ELF-1 (cell line): ENCODE measurements around the gene NDUFV1.

Experiments used
- DNase-seq: peaks from one replicate; pipeline ENCODE4 v3.0.0-alpha.2; 2016; ENCODE audit warnings: low read depth, low spot score

Gene NDUFV1

DNA sequence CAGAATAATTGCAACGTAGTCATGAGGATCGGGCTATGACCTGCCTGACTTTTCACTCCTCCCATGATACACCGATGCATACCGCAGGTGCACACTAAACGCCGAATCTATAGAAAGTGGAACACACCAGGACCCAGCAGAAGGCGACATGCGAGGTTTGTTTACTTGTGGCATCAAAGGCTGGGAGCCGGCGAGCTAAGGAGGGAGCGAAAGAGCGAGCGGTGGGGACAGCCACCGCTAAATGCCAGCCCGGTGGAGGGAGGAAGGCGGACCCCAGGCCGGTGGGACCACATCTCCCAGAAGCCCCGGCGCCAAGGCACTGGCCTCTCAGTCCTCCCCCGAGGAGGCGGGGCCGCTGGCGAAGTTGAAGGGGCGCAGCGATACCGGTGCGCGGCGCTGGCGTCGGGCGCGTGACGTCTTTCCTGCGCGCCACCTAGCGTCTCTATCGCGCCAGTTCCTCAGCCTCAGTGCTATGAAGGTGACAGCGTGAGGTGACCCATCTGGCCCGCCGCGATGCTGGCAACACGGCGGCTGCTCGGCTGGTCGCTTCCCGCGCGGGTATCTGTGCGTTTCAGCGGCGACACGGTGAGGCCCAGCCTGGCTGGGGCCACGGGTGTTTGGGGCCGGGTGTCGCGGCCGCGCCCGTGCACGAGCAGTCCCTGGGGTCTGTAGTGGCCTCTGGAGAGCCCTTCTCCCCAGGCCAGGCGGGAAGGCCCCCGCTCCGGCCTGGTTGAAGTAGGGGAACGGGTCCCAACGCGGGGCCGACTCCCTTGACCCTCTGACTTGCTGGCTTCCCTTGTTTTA lies at the start of gene NDUFV1:
TSS of gene NDUFV1 (plus strand) at position 445 of the 804 bp plus-strand sequence. CDS start at position 514, 69 bp downstream.
- peak; percentile 98 for DNase-seq

DNA sequence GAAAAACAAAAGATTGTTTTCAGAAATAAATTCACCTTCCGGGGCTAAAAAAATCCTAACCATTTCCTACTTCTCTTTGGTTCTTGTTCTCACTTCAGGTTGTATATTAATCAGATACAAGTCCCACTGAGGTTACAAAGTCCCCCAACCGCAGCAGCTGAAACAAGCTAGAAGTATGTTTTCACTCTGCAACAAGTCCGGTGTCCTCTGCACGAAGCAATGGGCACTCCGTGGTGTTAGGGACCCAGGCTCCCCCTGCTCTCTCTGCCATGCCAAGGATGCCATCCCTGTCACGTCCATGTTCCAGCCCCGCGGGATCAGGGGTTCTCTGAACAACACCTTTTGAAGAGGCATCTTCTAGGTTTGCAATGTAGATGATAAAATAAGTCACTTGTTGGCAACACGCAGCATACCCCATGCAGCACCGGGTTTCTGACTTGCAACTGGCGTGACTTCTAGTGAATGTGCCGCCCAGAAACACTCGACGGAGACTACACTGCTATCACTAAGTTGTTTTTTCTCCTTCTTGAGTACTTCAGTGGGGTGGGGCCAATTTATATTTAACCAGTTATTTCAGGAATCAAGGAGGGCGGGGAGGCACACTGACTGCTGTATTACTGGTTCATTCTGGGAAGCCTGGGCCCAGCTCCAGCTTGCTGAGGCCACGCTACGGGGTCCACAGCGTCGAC lies 48.5 kb upstream of the NDUFV1 start:
- no peak for DNase-seq

DNA sequence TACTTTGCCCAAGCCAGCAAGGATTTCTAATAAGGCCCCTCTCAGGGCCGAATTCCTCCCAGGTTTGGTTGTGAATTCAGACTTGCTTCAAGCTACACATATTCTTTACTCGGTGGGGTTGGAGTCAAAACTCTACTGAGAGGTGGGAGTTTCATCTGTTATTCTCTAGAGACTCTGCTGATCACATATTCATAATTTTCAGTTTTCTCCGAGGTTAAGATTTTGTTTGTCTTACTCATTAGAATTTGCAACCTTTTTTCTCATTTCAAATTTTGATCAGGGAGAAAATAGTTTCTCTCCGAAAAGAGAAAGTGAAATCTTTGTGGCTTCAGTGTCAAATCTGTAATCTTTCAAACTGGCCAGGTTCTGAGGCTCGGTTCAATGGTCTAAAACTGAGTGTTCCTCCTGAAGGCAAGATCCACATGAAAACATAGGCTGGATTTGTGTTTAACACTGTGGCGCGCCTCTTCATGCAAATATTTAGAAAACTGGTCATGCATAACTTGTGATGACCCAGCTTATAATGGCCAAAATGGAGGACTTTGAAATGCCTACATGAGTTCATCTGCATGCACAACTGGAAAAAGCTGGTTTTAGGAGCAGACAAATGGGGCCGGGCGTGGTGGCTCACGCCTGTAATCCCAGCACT lies 44.6 kb upstream of the NDUFV1 start:
- no peak for DNase-seq

DNA sequence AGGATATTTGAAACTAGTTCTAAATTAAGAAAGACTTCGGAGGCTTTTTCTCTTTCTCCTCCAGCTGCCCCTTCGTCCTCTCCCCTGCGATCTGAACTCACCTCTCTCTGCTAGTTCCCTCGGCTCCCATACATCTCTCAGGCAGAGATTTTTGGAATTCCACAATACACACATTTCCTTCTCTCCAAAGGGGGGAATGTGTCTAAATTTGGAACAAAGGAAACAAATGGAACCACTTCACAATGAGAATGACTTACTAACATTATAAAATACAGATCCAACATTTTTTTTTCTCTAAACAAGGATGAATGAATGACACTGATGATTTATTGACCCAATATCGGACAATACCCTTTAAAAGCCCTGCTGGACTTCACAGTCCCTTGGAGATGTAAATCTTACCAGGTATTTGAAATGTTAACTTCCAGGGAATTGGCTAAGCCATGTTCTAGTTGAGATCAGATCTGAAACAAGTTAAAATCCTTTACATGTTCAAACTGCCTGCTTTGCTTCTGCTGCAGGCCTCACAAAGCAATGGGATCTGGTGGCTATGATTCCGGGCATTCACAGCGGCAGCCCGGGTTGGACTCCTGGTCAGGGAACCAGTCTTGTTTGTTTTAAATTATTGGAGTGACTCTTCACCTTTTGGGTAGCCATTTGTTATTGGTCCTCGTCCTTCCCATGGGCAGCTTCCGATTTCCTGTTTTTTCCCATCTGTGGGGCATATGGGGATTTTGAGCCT lies 43.6 kb upstream of the NDUFV1 start:
- peak; percentile 9 for DNase-seq

DNA sequence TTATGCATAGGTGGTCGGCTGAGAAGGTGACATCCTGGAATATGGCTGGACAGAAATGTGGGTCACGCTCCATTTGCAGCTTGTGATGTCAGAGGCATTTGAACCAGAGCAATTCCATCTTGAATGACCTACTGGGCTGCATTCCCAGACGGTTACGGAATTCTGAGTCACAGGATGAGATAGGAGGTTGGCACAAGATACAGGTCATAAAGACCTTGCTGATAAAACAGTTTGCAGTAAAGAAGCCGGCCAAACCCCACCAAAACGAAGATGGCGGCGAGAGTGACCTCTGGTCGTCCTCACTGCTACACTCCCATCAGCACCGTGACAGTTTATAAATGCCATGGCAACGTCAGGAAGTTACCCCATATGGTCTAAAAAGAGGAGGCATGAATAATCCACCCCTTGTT lies 43.0 kb upstream of the NDUFV1 start:
- peak; percentile 70 for DNase-seq

DNA sequence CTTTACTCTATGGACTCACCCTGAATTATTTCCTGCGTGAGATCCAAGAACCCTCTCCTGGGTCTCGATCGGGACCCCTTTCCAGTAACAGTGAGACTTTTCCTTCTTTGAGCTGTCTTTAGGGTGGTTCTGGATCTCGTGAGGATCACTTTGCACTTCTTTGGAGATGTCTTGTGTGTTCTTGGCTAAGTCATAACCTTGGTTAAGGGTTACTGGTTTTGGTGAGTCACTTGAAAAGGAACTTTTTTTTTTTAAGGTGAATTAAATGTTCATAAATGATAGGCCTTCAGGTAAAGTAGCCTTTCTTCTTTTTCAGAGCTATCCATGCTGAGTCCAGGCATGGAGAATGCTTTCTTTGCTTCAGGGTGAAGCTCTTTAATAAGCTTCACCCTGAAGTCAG lies 42.5 kb upstream of the NDUFV1 start:
- no peak for DNase-seq

DNA sequence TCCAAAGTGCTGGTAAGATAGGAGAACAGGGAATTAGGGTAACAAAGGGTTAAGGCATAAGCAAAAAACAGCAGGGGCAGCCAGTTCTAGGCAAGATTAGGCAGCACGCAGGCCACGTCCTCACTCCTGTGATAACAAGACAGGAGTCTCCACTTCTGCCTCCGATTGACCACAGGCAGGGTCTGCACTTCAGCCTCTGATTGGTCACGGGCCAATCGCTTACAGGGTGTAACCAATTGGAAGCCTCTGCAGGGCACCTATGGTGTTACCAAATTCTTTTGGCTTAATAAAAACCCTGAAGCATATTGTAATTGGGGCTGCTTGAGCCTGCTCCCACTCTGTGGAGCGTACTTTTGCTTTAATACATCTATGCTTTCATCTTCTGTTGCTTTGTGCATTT lies 35.3 kb upstream of the NDUFV1 start:
- no peak for DNase-seq

DNA sequence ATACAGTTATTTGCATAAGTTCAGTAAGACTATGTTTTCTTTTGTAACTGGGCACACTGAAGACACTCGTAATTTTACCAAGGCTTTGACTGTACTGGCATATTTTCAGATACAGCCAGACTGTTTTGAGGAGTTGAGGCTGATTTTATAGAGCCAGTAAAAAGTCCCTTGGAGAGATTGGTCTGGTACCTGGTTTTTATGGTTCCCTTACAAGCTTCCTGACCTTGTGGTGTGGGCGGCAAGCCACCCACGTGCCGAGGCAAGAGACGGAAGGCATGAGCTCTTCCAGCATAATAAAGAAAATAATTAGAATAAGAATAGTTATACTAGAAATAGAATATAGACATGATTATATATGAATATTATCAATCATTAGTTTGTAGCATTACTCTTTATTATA lies 34.4 kb upstream of the NDUFV1 start:
- DNase-seq: no peak

DNA sequence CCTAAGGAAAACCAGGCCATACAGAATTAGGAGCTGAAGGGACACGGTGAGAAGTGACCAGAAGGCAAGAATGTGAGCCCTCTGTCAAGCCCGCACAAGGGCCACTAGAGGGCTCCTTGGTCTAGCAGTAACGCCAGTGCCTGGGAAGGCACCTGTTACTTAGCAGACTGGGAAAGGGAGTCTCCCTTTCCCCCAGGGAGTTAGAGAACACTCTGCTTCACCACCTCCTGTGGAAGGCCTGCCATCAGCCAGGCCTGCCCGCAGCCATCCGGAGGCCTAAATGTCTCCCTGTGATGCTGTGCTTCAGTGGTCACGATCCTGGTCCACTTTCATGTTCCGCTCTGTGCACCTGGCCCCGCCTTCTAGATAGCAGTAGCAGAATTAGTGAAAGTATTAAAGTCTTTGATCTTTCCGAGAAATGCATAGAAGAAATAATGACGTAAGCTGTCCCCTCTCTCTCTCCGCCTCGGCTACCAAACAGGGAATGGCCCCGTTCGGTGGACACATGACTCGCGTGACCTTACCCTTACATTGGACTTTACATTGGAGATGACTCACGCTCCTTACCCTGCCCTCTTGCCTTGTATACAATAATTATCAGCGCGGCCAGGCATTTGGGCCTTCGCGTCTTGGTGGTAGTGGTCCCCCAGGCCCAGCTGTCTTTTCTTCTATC lies 33.9 kb upstream of the NDUFV1 start:
- DNase-seq: peak; percentile 78

DNA sequence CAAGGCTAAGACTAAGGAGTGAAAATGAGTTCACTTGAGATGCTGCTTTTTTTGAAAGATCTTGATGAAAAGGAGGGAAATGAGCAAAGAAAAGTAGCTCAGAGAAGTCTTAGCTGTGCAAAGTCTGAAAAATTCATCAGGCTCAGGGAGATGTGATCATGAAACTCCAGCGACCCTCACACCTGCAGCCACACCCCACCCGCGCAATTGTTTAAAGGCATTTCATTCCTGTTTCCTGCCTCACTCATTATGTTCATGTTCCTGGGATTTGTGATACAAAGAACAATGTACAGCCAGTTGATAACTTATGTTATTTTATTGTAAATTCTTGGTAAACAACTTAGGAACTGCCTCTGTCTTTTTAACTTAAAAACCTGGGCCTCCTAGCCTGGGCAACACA lies 31.8 kb upstream of the NDUFV1 start:
- DNase-seq: no peak

DNA sequence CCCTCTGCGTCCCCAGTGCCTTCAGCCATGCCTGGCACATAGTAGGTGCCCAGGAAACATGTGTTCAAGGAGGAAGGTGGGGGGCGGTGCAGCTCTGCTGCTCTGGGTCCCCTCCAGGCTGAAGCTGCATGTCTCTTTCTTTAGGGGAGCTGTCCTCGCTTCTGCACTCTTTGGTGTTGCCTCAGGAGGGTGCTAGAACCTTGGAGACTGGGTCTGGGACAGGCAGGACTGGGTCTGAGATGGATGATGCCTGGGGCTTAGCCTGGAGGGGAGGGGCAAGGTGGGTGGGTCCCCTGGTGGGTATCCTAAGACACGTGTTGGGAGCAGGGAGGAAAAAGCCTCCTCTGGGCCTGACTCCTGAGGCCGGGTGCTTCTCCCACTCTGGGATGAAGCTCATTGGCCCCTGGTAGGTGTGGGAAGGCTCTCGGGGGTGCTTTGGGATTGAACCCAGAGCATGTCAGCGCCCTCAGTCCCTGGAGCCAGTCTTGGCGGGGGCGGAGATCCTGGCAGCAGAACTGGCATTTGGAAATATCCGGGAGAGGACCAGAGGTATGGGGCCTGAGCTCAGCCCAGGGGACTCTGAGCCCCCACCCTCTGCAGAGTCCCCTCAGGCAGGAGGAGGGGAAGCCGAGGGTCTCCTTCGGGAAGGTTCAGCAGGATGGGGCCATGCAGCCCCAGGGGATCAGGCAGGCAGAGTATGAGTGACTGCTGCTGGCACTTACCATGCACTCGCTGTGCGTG lies 29.8 kb upstream of the NDUFV1 start:
- DNase-seq: no peak

DNA sequence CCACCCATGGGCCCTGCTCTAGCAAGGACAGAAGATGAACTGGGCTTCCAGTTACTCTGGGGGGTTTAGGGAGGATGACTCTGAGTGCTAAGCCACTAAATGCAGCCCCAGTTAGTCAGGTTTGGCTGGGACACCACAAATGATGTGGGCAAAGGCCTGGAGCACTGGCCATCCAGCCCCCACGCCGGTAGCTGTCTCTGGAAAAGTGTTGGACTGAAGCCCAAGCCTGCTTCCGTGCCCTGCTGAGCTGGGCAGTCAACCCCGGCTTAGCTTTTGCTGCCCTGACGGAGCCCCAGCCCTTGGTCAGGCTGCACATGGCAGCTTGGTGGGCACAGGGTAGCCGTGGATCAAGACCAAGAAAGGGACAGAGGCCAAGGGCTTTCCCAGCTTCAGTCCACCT lies 28.8 kb upstream of the NDUFV1 start:
- DNase-seq: no peak

DNA sequence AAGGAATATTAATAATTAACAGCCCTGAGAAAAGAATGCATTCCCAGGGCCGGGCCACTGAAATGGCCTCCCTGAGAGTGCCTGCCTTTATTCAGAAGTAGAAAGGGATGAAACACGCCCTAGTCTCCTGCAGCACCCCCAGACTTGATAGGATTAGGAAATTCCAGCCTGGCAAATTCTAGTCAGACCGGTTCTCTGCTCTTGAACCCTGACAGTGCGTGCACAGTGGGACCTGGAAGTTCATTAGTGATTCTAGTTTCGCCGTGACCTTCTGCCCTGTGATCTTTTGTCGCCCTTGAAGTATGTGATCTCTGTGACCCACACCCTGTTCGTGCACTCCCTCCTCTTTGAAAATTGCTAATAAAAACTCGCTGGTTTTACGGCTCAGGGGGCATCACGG lies 25.3 kb upstream of the NDUFV1 start:
- DNase-seq: no peak

DNA sequence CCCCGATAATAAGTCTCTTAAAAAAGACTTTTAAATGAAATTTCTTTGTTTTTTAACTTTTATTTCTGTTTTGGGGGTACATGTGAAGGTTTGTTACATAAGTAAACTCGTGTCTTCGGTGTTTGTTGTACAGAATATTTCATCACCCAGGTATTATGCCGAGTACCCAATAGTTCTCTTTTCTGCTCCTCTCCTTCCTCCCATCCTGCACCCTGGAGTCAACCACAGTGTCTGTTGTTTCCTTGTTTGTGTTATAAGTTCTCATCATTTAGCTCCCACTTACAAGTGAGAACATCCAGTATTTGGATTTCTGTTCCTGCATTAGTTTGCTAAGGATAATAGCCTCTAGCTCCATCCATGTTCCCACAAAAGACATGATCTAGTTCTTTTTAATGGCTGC lies 24.7 kb upstream of the NDUFV1 start:
- DNase-seq: no peak

DNA sequence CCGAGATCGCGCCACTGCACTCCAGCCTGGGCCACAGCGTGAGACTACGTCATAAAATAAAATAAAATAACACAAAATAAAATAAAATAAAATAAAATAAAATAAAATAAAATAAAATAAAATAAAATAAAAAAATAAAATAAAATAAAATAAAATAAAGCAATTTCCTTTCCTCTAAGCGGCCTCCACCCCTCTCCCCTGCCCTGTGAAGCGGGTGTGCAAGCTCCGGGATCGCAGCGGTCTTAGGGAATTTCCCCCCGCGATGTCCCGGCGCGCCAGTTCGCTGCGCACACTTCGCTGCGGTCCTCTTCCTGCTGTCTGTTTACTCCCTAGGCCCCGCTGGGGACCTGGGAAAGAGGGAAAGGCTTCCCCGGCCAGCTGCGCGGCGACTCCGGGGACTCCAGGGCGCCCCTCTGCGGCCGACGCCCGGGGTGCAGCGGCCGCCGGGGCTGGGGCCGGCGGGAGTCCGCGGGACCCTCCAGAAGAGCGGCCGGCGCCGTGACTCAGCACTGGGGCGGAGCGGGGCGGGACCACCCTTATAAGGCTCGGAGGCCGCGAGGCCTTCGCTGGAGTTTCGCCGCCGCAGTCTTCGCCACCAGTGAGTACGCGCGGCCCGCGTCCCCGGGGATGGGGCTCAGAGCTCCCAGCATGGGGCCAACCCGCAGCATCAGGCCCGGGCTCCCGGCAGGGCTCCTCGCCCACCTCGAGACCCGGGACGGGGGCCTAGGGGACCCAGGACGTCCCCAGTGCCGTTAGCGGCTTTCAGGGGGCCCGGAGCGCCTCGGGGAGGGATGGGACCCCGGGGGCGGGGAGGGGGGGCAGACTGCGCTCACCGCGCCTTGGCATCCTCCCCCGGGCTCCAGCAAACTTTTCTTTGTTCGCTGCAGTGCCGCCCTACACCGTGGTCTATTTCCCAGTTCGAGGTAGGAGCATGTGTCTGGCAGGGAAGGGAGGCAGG lies 23.2 kb upstream of the NDUFV1 start, which contains the start of gene GSTP1:
TSS of gene GSTP1 (plus strand) at position 566 of the 958 bp plus-strand sequence. CDS start at position 598, 32 bp downstream.
- DNase-seq: peak; percentile 97

DNA sequence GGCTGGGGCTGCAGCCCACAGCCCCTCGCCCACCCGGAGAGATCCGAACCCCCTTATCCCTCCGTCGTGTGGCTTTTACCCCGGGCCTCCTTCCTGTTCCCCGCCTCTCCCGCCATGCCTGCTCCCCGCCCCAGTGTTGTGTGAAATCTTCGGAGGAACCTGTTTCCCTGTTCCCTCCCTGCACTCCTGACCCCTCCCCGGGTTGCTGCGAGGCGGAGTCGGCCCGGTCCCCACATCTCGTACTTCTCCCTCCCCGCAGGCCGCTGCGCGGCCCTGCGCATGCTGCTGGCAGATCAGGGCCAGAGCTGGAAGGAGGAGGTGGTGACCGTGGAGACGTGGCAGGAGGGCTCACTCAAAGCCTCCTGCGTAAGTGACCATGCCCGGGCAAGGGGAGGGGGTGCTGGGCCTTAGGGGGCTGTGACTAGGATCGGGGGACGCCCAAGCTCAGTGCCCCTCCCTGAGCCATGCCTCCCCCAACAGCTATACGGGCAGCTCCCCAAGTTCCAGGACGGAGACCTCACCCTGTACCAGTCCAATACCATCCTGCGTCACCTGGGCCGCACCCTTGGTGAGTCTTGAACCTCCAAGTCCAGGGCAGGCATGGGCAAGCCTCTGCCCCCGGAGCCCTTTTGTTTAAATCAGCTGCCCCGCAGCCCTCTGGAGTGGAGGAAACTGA lies 22.4 kb upstream of the NDUFV1 start:
- peak; percentile 51 for DNase-seq

DNA sequence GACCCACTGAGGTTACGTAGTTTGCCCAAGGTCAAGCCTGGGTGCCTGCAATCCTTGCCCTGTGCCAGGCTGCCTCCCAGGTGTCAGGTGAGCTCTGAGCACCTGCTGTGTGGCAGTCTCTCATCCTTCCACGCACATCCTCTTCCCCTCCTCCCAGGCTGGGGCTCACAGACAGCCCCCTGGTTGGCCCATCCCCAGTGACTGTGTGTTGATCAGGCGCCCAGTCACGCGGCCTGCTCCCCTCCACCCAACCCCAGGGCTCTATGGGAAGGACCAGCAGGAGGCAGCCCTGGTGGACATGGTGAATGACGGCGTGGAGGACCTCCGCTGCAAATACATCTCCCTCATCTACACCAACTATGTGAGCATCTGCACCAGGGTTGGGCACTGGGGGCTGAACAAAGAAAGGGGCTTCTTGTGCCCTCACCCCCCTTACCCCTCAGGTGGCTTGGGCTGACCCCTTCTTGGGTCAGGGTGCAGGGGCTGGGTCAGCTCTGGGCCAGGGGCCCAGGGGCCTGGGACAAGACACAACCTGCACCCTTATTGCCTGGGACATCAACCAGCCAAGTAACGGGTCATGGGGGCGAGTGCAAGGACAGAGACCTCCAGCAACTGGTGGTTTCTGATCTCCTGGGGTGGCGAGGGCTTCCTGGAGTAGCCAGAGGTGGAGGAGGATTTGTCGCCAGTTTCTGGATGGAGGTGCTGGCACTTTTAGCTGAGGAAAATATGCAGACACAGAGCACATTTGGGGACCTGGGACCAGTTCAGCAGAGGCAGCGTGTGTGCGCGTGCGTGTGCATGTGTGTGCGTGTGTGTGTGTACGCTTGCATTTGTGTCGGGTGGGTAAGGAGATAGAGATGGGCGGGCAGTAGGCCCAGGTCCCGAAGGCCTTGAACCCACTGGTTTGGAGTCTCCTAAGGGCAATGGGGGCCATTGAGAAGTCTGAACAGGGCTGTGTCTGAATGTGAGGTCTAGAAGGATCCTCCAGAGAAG lies 21.6 kb upstream of the NDUFV1 start:
- no peak for DNase-seq

DNA sequence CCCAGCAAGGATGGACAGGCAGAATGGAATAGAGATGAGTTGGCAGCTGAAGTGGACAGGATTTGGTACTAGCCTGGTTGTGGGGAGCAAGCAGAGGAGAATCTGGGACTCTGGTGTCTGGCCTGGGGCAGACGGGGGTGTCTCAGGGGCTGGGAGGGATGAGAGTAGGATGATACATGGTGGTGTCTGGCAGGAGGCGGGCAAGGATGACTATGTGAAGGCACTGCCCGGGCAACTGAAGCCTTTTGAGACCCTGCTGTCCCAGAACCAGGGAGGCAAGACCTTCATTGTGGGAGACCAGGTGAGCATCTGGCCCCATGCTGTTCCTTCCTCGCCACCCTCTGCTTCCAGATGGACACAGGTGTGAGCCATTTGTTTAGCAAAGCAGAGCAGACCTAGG lies 20.8 kb upstream of the NDUFV1 start:
- DNase-seq: no peak
